DMS 273 (cell line): Measurements from ENCODE around the gene SPCS2.
"Not testable (repeated sequence)": the region's sequence is repeated elsewhere in the genome, so short reads cannot be mapped to it uniquely, and the experiment has no call there.

Source experiments
- DNase-seq: peaks from one replicate; lab custom pipeline; 2025; ENCODE audit not compliant: unreplicated experiment; lab: John Stamatoyannopoulos, UW

SPCS2 gene

DNA sequence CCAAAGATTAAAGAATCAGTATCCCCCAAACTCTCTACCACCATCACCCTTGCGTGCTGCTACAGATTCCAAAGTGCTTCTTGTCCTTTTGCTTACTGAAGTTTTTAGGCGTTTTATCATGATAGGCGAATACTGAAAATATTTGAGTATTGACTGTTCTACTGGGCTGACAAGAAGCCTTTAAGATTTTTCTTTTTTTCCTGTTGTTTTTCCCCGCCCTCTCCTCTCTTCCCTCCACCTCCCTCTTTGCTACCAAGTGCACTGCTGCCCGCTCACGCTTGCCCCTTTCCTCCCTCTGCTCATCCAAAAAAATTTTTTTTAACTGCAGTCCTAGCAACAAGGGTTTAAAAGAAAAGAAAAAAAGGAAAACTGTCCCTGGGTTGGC, 679 bp downstream of the SPCS2 start:
- peak; percentile 10 for DNase-seq

DNA sequence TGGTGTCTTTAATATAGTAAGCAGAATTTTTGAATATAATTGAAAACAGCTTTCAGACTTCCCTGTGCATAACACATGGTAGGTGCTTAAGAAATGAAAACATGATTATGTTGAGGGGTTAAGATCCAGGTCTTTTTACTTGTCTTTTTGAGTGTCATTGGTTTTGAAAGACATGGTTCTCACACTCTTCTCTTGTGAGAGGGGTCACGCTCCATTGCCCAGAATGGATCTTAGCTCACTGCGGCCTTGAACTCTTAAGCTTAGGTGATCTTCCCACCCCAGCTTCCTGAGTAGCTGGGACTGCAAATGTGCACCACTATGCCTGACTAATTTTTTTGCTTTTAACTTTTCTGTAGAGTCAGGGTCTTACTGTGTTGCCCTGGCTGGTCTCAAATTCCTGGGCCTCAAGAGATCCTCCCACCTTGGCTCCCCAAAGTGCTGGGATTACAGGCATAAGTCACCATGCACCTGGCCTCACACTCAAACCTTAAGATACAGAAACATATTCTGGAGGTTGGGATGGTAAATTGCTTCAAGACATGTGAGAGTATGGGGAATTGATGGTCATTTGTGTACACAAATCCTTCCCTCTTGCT, 1.4 kb downstream of the SPCS2 start:
- DNase-seq: no peak

DNA sequence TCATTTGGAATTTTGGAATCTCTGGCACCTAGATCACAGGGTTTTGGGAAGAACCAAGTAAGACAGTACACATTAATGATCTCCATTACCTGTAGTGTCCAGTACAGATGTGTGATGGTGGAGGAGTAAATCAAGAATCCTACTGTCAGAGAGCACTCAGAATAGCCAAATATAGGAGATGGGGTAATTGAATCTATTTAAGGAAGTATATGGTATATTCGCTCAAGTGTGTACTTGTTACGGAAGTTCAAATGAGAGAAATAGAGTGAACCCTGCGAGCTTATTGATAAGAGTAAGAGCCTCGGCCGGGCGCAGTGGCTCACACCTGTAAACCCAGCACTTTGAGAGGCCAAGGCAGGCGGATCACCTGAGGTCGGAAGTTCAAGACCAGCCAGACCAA, 2.2 kb downstream of the SPCS2 start:
- DNase-seq: no peak

DNA sequence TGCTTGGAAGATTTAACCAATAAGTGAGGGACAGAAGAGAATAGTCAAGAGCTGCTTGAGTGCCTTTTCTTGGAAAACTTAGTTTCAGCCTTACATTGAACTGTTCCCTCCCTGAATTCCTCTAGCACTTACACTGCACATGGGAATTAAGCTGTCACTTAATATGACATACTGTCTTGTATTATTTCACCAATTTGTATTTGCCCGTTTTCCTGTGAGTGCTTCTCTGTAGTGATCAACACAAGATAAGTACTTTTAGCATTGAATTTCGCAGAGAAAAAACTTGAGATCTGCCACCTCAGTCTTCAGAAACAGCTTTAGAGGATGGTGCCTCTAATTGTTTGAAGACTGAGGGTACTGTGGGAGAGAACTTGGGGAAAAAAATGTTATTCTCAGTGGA, 3.7 kb downstream of the SPCS2 start:
- DNase-seq: no peak

DNA sequence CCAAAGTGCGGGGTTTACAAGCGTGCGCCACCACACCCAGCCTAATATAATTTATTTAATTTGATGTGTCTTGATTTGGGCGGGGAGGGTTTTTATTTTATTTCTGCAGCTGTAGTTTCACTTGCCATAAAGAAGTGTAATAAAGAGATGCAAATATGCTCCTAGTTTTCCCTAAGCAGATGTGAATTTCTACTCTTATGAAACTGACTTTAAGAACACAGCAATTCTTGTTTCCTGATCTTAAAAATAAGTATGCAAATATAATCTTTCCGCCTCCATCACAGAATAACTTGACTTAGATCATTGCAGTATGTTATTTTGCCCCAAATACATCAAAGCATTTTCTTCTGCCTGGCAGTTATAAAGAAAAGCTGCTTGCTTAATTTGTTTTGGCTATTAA, 4.4 kb downstream of the SPCS2 start:
- DNase-seq: no peak

DNA sequence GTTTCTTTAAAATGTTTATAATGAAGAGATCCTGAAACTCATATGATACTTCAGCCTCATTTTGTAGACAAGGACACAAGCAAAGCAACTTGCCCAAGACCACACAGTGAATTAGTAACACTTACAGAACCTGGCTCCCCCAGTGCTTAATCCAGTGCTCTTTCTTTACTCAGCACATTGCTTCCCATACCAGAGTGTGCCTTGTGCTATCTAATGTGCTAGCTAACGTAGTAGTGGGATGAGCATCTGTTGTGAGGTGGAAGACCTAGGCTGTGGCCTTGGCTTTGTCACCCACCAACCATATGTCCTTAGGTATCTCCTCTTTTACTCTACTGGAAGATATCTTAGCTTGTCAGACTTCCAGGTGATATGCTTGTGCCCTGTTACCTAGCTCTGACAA, 5.1 kb downstream of the SPCS2 start:
- DNase-seq: no peak

DNA sequence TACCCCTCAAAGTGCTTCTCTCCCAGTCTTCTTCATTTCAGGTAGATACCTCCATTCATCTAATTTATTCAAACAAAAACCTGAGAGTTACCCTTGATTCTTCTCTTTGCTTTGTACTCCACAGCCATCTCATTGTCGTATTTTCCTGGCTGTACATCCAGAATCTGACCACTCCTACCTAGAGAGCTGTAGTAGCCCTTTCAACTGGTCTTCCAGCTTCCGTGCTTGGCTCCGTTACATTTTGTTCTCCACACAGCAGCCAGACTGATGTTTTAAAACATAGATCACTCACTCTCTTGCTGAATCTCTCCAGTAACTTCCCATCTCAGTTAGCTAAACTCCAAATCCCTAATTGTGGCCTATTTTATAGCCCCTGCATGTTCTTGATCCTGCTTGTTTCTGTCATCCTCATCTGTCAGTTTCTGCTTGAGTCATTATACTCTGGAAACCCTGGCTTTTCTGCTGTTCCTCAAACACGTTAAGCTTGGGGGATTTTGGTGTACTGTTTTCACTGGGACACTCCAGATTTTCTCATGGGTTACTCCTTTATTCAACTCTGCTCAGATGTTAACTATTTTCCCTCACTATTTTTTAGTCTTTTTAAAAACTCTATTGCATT, 7.4 kb downstream of the SPCS2 start:
- DNase-seq: no peak

DNA sequence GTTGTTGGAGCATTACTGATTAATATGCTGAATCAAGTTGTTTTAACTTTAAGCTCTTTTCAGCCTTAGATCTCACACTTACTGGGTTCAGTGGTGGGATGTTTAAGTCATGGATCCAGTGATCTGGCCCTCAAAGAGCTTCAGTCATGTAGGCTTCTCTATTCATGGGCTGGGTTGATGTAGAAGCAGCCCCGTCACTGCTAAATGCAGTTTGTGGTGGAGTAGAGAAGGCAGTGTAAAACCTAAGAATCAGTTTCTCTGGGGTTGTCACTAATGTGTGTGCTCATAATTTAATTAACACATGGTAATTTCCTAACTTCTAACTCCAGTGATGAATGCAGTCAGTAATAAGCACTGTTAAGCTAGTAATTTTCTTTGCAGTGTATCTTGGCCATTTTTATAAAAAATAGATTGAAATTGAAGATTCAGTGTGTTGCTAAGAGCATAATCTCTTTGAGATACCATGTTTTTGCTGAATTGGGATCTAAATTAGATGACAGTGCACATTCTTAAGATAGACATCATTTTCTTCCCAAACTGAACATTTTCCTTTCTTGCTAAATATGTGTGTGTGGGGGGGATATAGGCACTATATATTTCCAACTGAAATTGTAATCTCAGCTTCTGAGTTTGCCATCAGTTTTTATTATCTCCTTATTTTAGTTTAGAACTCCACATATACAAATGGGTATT, 9.0 kb downstream of the SPCS2 start:
- DNase-seq: no peak

DNA sequence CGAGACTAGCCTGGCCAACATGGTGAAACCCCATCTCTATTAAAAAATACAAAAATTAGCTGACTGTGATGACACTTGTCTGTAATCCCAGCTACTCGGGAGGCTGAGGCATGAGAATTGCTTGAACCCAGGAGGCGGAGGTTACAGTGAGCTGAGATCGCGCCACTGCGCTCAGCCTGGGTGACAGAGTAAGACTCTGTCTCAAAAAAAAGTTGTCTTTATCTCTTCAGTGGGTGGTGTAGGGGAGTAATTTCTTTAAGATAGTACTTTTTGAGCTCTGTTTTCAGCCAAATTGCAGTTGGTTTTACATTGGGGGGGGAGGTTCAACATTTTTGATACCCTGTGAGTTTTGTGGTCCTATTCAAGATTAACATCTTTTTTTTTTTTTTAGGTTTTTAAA, 11.1 kb downstream of the SPCS2 start:
- not testable (repeated sequence) for DNase-seq

DNA sequence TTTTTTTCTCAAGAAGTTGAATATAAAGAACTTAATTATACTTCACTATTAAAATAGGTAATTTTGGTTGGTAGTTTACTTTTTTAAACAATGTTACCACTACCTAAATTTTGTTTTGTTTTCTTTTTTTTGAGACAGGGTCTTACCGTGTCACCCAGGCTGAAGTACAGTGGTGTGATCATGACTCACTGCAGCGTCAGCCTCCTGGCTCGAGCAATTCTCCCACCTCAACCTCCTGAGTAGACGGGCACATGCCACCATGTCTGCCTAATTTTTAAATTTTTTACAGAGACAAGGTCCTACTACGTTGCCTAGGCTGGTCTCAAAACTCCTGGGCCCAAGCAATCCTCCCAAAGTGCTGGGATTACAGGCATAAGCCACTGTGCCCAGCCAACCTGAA, 17.6 kb downstream of the SPCS2 start:
- DNase-seq: no peak

DNA sequence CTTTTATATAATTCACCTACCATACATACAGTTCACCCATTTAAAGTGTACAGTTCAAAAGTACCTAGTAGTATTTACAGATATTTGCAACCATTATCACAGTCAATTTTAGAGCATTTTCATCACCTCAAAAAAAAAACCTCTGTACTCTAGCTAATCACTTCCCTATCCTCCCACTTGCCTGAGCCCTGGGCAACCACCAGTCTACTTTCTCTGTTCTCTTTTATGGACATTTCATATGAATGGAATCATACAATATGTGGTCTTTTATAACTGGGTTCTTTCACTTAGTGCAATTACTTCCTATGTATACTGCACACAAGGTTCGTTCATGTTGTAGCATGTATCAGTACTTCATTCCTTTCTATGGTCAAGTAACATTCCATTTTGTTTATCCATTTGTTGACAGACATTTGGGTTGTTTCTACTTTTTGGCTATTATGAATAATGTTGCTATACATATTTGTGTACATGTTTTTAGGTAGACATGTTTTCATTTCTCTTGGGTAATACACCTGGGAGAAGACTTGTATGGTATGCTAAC, 21.9 kb downstream of the SPCS2 start:
- DNase-seq: no peak

DNA sequence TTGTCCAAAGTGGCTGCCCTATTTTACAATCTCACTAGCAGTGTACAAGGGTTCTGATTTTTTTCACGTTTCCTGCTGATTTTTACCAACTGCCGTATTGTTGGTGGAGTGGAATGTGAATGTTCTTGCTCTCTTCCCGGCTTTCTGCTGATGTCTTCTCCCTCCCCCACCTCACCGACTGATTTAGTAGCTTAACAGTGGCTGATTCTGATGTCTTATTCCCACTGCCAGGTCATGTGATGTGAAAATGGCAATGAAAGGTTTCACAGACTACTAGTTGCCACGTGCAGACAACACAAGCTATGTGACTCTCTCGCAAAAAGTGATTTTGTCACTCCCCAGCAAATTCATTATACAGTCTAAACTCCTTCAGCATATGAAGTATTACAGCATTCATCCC, 22.4 kb downstream of the SPCS2 start:
- no peak for DNase-seq

DNA sequence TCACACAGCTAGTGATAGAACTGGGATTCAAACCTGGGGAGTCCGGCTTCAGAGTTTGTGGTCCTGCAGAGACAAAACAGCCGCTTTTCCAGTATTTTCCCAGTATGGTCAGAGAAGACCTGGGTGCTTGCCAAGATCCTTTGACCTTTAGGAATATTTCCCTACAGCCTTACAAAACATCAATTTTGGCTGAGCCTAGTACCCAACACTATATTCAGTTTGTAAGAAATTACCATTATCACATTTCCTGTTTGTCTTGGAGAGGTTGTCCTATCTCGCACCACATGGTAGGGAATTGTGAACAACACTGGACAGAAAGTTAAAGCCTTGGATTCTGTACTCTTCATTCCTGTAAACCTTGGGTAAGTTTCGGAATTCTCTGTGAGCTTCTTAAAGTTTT, 29.0 kb downstream of the SPCS2 start:
- DNase-seq: no peak

DNA sequence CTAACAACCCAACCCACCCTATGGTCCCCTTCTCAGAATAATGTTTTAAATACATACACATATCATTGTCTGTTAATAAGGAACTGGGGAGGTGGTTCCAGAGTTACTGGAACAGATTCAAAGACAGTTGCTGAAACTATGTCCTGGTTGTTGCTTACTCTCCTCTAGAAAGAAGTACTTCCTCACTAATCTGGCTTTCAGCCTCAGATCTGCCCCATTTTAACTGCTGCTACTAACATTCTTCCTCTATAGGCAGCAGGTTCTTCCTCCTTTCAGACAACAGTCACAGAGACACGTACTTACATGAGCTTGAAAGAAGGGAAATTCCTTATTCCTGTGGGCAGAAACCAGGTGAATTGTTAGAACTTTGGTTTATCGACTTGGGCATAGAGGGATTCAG, 31.6 kb downstream of the SPCS2 start:
- DNase-seq: no peak

DNA sequence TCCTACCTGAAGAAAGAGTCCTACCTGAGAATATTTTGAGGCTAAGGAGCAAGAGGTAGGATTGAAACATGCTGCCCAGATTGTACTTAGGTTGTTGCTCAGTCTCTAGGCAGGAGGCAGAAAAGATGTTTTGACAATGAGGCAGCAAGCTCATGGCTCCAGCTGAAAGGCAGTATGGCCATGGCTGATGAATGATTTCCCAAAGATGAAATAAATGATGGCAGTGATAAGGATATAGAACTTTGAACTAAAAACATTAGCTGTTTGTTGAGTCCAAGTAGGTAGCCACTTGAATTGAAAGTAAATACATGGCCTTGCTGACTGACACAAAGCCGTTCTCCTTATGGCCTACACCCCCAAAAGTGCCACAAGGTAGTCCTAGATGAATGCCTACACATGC, 32.8 kb downstream of the SPCS2 start:
- DNase-seq: no peak

DNA sequence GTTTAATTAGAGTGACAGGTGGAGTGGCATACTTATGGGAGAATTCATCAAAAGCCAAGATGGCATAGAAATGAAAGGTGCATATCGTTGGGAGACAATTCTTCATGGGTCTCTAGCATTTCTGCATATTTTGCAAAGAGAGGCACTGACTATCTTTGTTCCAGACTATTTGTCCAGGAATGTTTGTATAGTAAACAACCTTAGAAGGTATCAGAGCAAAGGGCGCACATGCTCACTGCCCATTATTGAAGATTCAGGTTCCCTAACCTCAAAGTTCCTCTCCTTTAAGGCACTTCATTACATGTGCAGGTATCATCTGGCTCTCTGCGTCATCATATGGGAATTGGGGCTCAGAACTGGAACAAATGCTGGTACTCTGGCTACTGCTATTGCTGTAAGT, 35.0 kb downstream of the SPCS2 start:
- no peak for DNase-seq

DNA sequence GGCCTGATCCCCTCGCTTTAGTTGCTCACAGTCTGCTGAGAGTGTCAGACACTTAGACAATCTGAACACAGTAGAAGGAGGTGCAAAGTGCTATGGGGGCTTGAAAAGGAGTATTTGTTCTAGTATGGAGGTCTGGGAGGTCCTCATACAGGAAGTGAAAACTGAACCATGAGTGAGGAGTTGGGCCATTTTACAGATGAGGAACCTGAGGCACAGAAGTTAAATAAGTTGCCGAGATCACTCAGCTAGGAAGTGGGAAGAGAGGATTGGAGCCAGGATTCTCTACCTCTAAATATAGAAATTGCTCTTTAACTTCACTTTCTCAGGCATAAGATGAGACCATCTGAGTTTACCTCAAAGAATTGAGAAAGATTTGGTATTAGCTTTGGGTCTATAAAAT, 35.7 kb downstream of the SPCS2 start:
- no peak for DNase-seq

DNA sequence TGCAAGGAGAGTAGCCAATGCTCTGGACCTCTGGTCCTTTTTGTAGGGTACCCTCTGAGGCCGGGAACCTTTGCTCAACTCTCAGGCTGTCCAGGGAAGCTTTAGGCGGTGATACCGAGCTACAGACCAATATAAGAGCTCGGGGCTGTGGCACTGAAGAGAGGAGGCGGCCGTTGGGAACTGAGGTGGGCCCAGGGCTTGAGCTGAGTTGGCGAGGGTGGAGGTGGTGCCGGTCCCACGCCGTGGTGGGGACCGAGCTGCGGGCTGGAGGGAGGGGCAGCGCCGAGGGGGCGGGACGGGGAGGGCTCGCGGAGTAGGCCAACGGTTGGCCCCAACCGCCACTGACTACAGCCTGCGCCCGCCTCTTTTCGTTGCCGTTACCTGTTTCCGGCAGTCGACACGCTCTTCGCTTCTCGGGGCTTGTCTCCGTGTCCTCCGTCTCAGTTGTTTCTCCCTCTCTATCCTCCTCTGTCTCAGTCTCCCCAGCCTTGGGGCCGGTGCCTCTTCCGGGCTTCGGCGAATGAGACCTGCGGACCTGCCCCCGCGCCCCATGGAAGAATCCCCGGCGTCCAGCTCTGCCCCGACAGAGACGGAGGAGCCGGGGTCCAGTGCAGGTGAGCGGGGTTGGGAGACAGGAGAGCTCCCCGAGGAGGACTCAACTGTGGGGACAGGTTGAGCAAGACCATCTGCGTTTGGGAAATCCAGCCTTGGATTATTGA, 39.6 kb downstream of the SPCS2 start, which contains the start of gene NEU3:
TSS of gene NEU3 (plus strand) at position 393 of the 719 bp plus-strand sequence. CDS start at position 521, 128 bp downstream.
- peak; percentile 87 for DNase-seq

DNA sequence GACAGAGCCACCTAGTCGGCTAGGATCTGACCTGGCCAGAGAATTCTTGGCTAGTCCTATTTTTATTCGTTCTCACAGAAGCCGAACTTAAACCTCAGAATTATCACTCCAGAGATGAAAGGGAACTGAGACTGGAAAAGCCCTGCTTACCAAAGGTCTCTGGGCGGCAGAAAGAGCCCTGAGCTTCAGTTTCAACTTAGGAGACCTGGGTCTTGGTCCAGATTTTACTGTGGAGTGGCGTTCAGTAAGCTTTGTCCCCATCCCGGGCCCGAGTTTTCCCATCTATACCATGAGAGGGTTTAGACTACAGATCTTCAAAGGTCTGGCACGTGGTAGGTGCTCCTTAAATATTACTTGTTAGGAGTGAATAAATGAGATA, 40.2 kb downstream of the SPCS2 start:
- peak; percentile 37 for DNase-seq

DNA sequence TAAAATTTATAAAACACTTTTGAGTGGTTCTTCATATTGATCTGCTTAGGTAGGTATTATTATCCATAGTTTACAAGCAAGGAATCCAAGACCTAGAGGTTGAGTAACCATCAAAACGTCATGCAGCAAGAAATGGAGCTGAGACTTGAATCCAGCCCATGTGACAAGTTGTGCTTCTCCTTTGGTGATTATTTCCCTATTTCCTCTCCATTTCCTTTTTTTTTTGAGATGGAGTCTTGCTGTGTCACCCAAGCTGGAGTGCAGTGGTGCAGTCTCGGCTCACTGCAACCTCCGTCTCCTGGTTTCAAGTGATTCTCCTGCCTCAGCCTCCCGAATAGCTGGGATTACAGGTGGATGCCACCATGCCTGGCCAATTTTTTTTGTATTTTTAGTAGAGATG, 41.1 kb downstream of the SPCS2 start:
- not testable (repeated sequence) for DNase-seq

DNA sequence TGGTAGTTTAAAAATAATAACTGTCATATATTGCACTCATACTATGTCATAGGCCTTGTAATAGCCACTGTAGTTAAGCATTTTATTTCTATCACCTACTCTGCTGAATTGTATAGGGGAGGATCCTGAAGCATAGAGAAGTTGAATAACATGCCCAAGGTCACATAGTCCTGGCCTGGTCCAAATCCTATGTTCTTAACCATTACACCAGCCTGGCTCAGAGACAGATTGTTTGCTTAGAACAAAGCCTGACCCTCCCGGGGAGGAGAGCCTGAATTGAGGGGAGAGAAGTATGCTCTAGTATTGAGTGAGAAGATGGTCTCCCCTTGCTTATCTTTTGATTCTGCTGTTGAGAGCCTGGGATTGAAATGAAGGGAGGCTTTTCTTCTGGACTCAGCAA, 41.9 kb downstream of the SPCS2 start:
- no peak for DNase-seq

DNA sequence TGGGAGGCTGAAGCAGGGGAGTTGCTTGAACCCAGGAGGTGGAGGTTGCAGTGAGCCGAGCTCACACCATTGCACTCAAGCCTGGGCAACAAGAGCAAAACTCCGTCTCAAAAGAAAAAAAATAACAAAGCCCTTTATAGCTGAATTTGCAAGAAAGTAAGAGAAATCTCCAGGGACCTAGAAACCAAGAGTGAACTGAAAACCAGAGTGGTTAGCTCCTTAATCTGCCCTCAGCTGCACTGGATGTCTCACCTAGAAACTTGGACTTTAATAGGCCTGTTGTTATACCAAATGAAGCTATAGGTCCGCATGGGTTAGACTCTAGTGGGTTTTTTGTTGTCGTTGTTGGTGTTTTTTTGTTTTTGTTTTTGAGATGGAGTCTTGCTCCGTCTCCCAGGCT, 43.8 kb downstream of the SPCS2 start:
- no peak for DNase-seq
